Transverse colon (tissue), 4 donors: Measurements from ENCODE around the gene ANXA1. TPM values are rescaled to one million over a fixed set of nuclear protein-coding genes. Genes with fewer than 3 reads are reported as not detected.

Source experiments
- DNase-seq: peaks from one replicate; pipeline ENCODE4 v3.0.0-alpha.2; 2019
- H3K27ac ChIP-seq, 4 donors: fragments of 200-600 bp; sonication (generic); 2 replicates each; pipeline ENCODE4 v1.5.1; 2016 to 2018; ENCODE audit warnings: inconsistent platforms in 4 of 4
- H3K27me3 ChIP-seq: fragments of 200-600 bp; sonication (generic); 2 replicates; pipeline ENCODE4 v1.5.1; 2017; ENCODE audit warnings: inconsistent platforms
- H3K36me3 ChIP-seq, 4 donors: fragments of 200-600 bp; sonication (generic); 2 replicates each; pipeline ENCODE4 v1.5.1; 2017 to 2019; ENCODE audit warnings: inconsistent platforms in 4 of 4
- H3K4me1 ChIP-seq, 4 donors: fragments of 200-600 bp; sonication (generic); 2 replicates each; pipeline ENCODE4 v1.5.1; 2017 to 2020; ENCODE audit warnings: inconsistent platforms in 4 of 4
- H3K4me3 ChIP-seq, 4 donors: fragments of 200-600 bp; sonication (generic); 1 replicate in 1 of 4; 2 replicates in 3 of 4; pipeline versions ENCODE4 v1.5.1 to v1.6.1; 2017 to 2019; ENCODE audit warnings: inconsistent platforms in 4 of 4
- H3K9me3 ChIP-seq, 2 donors: fragments of 200-600 bp; sonication (generic); 2 replicates each; pipeline ENCODE4 v1.5.1; 2017 to 2019; ENCODE audit warnings: inconsistent platforms in 2 of 2
- EP300 ChIP-seq: sonication (generic); formaldehyde crosslinking; IDR thresholded peaks from one replicate; pipeline ENCODE4 v1.6.1; 2017; ENCODE audit warnings: antibody characterized with exemption, low read depth
- POLR2A ChIP-seq: fragments of 450-650 bp; IDR thresholded peaks from one replicate; pipeline ENCODE4 v1.6.1; 2016; ENCODE audit warnings: antibody characterized with exemption, mild to moderate bottlenecking, moderate library complexity
- POLR2AphosphoS5 ChIP-seq, 3 donors: sonication (generic); formaldehyde crosslinking; IDR thresholded peaks; one replicate each; pipeline ENCODE4 v1.6.1; 2016; ENCODE audit warnings: antibody characterized with exemption in 3 of 3
- WGBS, 2 donors: methylation state at CpG; one replicate each; pipeline ENCODE4 v1.1.5; 2018; ENCODE audit warnings: low coverage in 1 of 2; 5-methylcytosine and 5-hydroxymethylcytosine counted together
- in situ Hi-C, 4 donors: fragments of 200-750 bp; cut with MboI; loops; one replicate each; pipeline versions ENCODE4 v1.15.0 to v1.15.1; 2017; ENCODE audit warnings: low sequenced_read_pairs in 3 of 4, low pct_ligation_motif_present in 1 of 4, low pct_unique_long_range_greater_than_20kb in 1 of 4
- intact Hi-C: fragments of 100-400 bp; cut with DNase I; formaldehyde crosslinking; loops from one replicate; pipeline ENCODE4 v1.15.1; 2023; ENCODE audit warnings: low total_unique reads
- total RNA-seq, 4 donors: library from RNA; depleted of rRNA; stranded (reverse); fragments of >200 nt; gene quantifications; one replicate each; pipeline ENCODE4 v1.1.0, GENCODE V29; 2016
- TF ChIP-seq, protein P1 (sequence below), 5 experiments: fragments of 200-600 bp in 3 of 5; fragments of 450-650 bp in 2 of 5; sonication (generic) in 3 of 5; IDR thresholded peaks; 1 replicate in 2 of 5; 2 replicates in 3 of 5; pipeline ENCODE4 v1.5.1; 2016 to 2017; ENCODE audit warnings: antibody characterized with exemption in 5 of 5, inconsistent platforms in 3 of 5, mild to moderate bottlenecking in 2 of 5, moderate library complexity in 1 of 5

The ANXA1 gene
- total RNA-seq, 4 donors from 2014 or later, result 33.3 to 160 (median 66.9) TPM

DNA sequence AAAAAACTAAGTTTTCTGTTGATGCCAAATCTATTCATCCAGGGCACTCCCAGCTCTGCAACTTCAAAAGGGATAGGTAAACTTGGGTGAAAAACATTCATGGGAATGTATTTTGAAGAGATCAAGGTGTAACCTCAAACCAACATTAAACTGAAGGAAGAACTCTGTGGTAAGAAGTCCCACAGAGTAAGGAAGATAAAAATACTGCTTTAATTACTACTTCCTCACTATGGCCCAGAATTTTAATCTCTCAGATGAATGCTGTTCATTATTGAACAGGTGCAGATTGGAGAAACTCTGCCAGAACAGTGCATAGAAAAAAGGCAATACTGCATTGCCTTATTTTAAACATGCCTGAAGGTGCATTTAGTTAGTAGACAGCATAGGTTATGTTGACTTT lies 37.6 kb upstream of the ANXA1 start:
- H3K36me3 ChIP-seq, result no peaks in the 10 kb centered on the region
- intact Hi-C loops, result no loop called here
- no peaks in the 10 kb centered on the region for H3K9me3 ChIP-seq
- in situ Hi-C loops, result no loop called here
- no peaks in the 10 kb centered on the region for H3K27me3 ChIP-seq
- no peak for TF ChIP-seq POLR2AphosphoS5 (IDR thresholded peaks at IDR 0.05)
- TF ChIP-seq, protein P1, sequence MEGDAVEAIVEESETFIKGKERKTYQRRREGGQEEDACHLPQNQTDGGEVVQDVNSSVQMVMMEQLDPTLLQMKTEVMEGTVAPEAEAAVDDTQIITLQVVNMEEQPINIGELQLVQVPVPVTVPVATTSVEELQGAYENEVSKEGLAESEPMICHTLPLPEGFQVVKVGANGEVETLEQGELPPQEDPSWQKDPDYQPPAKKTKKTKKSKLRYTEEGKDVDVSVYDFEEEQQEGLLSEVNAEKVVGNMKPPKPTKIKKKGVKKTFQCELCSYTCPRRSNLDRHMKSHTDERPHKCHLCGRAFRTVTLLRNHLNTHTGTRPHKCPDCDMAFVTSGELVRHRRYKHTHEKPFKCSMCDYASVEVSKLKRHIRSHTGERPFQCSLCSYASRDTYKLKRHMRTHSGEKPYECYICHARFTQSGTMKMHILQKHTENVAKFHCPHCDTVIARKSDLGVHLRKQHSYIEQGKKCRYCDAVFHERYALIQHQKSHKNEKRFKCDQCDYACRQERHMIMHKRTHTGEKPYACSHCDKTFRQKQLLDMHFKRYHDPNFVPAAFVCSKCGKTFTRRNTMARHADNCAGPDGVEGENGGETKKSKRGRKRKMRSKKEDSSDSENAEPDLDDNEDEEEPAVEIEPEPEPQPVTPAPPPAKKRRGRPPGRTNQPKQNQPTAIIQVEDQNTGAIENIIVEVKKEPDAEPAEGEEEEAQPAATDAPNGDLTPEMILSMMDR (IDR thresholded peaks at IDR 0.05), result no peak
- TF ChIP-seq POLR2A, result no peak
- no peak for TF ChIP-seq EP300
- no peak overlapping the region for H3K4me3 ChIP-seq
- no peaks in the 10 kb centered on the region for H3K4me1 ChIP-seq
- no peak overlapping the region for H3K27ac ChIP-seq
- no peak for DNase-seq

DNA sequence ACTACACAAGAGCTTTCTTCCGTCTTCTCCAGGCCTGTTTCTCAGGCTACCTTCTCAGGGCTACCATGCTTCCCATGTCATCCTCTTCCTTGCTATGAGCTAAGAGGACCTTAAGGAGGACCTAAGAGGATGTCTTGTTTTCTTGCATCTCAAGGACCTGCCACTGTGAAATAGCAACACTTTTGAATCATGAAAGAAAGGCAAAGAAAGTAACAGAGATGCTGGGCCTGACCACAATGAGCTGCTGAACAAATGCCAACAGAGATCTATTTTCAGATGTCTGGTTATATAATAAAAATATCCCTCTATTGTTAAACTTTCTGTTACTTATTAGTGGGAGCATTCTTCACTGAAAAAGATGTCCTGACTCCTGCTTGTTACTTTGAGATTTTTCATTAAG lies 36.7 kb upstream of the ANXA1 start:
- WGBS, 2 donors, result 100% methylated on average over 1 of the region's 1 CpG
- no peaks in the 10 kb centered on the region for H3K9me3 ChIP-seq
- in situ Hi-C loops, result no loop called here
- no peak for DNase-seq
- H3K27ac ChIP-seq, result no peak overlapping the region
- no peaks in the 10 kb centered on the region for H3K27me3 ChIP-seq
- no peaks in the 10 kb centered on the region for H3K4me1 ChIP-seq
- no peak overlapping the region for H3K4me3 ChIP-seq
- intact Hi-C loops, result no loop called here
- no peaks in the 10 kb centered on the region for H3K36me3 ChIP-seq
- TF ChIP-seq, protein P1 (IDR thresholded peaks at IDR 0.05), result no peak

DNA sequence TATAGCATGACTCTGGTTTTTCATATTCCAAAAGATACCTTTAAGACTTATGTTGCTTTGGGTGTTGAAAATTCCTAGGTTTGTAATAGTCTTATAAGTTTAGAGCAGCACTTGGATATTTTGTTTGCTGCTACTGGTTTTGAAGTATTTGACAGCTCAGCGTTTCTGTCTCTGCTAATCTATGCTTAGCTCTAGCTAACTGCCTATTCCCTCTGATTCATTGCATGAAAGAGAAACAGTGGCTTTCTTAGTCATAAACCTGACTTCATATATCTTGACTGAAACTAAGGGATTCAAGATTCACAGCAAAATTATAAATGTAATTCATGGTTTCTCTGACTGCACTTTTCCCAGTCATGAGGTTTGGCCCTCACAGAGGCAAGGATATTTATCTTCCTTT lies 35.6 kb upstream of the ANXA1 start:
- Histone ChIP-seq H3K4me1 (no peaks in the 10 kb centered on the region), H3K27me3 (no peaks in the 10 kb centered on the region), H3K27ac (no peak overlapping the region), H3K4me3 (no peak overlapping the region), H3K9me3 (no peaks in the 10 kb centered on the region), H3K36me3 (no peaks in the 10 kb centered on the region)
- TF ChIP-seq, protein P1 (IDR thresholded peaks at IDR 0.05), result no peak
- TF ChIP-seq EP300 (no peak), POLR2A (no peak), POLR2AphosphoS5 (IDR thresholded peaks at IDR 0.05) (no peak)
- WGBS, 2 donors, result 44 to 55% methylated on average over 1 of the region's 1 CpG
- DNase-seq, result no peak
- intact Hi-C loops (no loop called here), in situ Hi-C loops (no loop called here)

DNA sequence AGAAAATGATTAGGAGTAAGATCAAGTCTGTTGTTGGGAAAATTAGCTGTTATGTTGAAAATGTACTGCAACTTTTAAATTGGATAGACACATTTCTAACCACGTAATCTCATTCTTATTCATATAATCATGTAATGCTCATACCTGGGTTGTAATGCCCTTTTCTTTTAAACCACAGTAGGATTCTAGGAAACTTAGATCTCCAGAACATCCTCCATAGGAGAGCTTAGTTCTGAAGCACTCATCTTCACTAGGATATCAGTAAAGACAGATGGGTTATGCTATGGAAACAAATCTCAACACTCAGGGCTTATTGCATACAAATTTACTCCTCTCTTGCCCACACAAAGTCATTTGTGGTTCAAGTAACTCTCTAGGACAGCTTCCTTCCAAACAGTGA lies 34.8 kb upstream of the ANXA1 start:
- in situ Hi-C loops (no loop called here), intact Hi-C loops (no loop called here)
- Histone ChIP-seq H3K27me3 (no peaks in the 10 kb centered on the region), H3K4me1 (no peaks in the 10 kb centered on the region), H3K9me3 (no peaks in the 10 kb centered on the region), H3K4me3 (no peak overlapping the region), H3K27ac (no peak overlapping the region), H3K36me3 (no peaks in the 10 kb centered on the region)
- no peak for TF ChIP-seq POLR2A
- TF ChIP-seq, protein P1 (IDR thresholded peaks at IDR 0.05), result no peak
- DNase-seq, result no peak
- 85 to 93% methylated on average over 1 of the region's 1 CpG for WGBS, 2 donors
